Memory B cell (primary cell): ENCODE data around the gene PAMR1.

Experiments used
- ATAC-seq: fragments of 150-1000 bp; cut with Tn5 transposase; 2 replicates; pipeline ENCODE4 v1.10.0; 2021; ENCODE audit warnings: low read depth, mild to moderate bottlenecking, moderate library complexity
- DNase-seq, 2 donors: peaks; one replicate each; pipeline ENCODE4 v3.0.0; 2022; ENCODE audit warnings: low spot score in 2 of 2
- H3K27ac Mint-ChIP-seq: one replicate; pipeline ENCODE4 v1.8.0; 2022; ENCODE audit warnings: mild to moderate bottlenecking, moderate library complexity, mixed read lengths
- H3K27me3 Mint-ChIP-seq: one replicate; pipeline ENCODE4 v1.8.0; 2022; ENCODE audit warnings: mixed read lengths
- H3K36me3 Mint-ChIP-seq: one replicate; pipeline ENCODE4 v1.8.0; 2022; ENCODE audit warnings: mild to moderate bottlenecking, mixed read lengths
- H3K4me1 Mint-ChIP-seq: one replicate; pipeline ENCODE4 v1.8.0; 2022; ENCODE audit warnings: mixed read lengths
- H3K4me3 Mint-ChIP-seq: one replicate; pipeline ENCODE4 v1.8.0; 2022; ENCODE audit warnings: mild to moderate bottlenecking, moderate library complexity, mixed read lengths
- H3K9me3 Mint-ChIP-seq: one replicate; pipeline ENCODE4 v1.8.0; 2022; ENCODE audit warnings: mixed read lengths

The PAMR1 gene

DNA sequence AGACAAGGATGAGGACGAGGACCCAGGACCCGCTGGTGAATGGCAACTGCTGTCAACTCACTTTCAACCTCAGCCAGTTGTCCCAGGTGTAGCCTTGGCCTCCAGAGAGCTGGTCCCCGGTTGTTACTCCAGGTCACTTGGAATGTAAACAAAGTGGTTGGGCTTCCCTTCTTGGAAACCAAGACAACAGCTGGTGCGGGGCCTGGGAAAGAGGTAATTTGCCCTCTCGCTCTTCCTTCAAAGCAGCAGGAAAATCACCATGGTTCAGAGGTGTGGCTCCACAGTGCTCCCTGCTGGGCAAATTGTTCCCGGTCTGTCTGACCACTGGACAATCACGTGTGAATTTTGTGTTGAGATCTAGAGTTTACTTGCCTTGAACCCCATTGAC lies 121.0 kb downstream of the PAMR1 start:
- no peak overlapping the region for H3K27ac Mint-ChIP-seq
- peaks cover 5% of the 10 kb centered on the region for H3K4me1 Mint-ChIP-seq
- H3K9me3 Mint-ChIP-seq, result no peaks in the 10 kb centered on the region
- H3K36me3 Mint-ChIP-seq, result no peaks in the 10 kb centered on the region
- peak overlapping the region; percentile 50 for H3K4me3 Mint-ChIP-seq
- peaks cover 2% of the 10 kb centered on the region for H3K27me3 Mint-ChIP-seq
- ATAC-seq, result no peak
- DNase-seq, result no peak

DNA sequence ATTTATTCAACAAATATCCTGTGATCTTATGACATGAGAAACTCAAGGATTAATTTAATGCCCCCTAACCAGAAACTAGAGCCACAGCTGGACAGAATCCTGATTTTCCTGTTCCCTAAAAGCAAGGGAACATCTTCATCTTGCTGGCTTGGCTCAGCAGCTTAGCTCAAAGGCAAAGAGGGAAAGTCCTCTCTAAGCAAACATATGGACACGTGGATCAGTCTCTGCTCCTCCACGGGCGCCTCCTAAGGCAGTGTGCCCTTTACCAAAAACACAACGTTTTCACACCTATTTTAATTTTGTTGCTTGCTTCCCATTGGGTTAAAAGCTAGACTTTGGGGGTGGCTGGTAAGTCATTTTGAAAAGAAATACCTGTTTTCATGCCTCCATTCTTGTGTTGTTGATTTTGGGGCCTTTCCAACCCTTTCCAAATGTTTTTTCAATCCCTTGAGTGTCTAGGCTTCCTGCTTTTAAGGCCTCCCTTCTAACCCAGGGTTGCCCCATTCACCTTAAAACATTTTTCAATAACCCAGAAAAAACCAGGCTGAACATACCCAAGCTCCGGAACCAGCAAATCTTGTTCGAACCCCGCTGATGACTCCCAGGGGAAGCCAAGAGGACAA lies 121.5 kb downstream of the PAMR1 start:
- H3K27ac Mint-ChIP-seq, result no peak overlapping the region
- no peak overlapping the region for H3K4me3 Mint-ChIP-seq
- peaks cover 3% of the 10 kb centered on the region for H3K27me3 Mint-ChIP-seq
- no peaks in the 10 kb centered on the region for H3K9me3 Mint-ChIP-seq
- no peak for DNase-seq
- H3K4me1 Mint-ChIP-seq, result peaks cover 5% of the 10 kb centered on the region
- ATAC-seq, result no peak
- H3K36me3 Mint-ChIP-seq, result no peaks in the 10 kb centered on the region

DNA sequence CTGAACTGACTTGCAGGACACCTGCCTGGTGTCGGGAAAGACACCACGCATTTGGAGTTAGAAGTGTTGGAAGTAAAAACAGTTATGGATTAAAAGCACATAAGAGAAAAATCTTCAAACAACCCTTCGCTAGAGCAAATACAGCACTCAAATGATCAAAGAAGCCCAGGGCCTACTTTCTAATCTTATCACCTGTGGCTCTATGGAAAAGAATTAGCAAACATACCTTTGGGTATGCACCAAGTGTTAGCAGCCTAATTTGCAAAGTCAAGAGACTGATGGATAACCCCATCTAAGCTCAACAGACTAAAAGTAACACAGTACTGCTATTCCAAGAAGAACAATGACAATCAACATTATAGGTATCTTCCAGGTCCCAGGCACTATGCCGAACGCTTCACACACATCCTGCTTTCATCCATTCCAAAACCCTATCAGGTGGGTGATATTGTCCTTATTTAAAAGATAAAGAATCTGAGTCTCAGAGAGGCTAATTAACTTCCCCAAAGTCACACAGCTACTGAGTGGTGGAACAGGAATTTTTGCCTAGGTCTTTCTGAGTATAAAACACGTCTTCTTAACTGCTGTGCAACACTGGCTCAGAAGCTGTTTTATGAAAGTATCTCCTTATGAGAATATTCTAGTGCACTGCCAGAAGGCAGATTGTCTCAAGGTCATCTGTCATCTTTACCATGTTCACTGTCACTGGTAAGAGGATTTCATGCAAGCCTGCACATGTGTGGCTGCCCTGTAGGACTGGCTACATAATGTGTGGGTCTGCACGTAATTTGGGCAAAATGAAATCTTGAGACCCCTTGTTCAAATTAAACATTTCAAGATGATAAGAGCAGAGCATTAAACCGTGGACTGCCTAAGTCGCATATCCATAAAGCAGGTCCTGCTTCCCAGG lies 122.4 kb downstream of the PAMR1 start:
- Mint-ChIP-seq H3K27ac (no peak overlapping the region), H3K9me3 (no peaks in the 10 kb centered on the region), H3K36me3 (no peaks in the 10 kb centered on the region), H3K27me3 (peaks cover 6% of the 10 kb centered on the region), H3K4me1 (peaks cover 5% of the 10 kb centered on the region), H3K4me3 (no peak overlapping the region)
- no peak for ATAC-seq
- no peak for DNase-seq

DNA sequence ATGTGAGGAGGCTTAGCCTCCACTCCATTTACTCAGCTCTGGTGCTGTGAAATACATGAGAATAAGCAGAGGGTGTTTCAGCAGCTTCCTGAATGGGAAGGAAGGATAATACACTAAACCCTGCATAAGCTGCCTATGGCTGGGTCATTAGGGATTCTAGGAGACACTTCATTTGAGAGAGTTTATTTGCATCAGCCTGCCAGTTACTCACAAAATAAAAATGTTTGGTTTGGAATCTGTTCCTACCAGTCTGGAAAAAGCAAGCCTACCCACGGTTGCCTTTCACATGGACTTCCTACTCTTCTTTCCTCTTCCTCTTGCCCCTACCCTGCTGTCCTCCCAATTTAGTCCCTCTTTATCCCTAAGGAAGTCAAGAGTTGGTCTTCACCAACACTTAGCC lies 126.5 kb downstream of the PAMR1 start:
- no peak overlapping the region for H3K27ac Mint-ChIP-seq
- H3K27me3 Mint-ChIP-seq, result peaks cover 4% of the 10 kb centered on the region
- no peaks in the 10 kb centered on the region for H3K36me3 Mint-ChIP-seq
- no peaks in the 10 kb centered on the region for H3K4me1 Mint-ChIP-seq
- DNase-seq (no peak), ATAC-seq (no peak)
- H3K4me3 Mint-ChIP-seq, result no peak overlapping the region
- H3K9me3 Mint-ChIP-seq, result no peaks in the 10 kb centered on the region

GRCh38 chr11:35394941-35395340 lies 130.5 kb downstream of the PAMR1 start:
- ATAC-seq, result no peak
- no peak for DNase-seq
- Mint-ChIP-seq H3K27ac (no peak overlapping the region), H3K4me1 (peaks cover 13% of the 10 kb centered on the region), H3K27me3 (peaks cover 4% of the 10 kb centered on the region), H3K4me3 (no peak overlapping the region), H3K9me3 (no peaks in the 10 kb centered on the region), H3K36me3 (no peaks in the 10 kb centered on the region)

DNA sequence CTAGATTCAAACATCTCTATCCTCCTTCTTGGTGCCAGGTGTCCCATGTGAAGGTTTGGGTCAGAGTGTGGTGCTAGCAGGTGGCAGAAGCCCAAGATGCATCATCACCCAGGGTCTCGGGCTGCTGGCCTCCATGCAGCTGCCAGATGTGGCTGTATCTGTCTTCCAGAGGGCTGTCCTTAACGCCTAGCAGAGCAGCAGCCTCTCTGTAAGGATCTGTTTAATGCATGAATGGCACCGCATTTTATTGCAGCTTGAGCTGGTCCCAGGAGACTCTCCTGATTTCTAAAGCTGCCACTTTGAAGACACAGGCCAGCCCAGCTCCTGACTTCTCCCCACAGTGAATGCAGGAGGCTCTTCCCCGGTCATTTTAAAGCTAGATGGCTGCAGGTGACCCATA lies 132.3 kb downstream of the PAMR1 start:
- Mint-ChIP-seq H3K9me3 (no peaks in the 10 kb centered on the region), H3K27me3 (peaks cover under 1% of the 10 kb centered on the region), H3K4me1 (peaks cover 13% of the 10 kb centered on the region), H3K27ac (no peak overlapping the region), H3K36me3 (no peaks in the 10 kb centered on the region), H3K4me3 (no peak overlapping the region)
- ATAC-seq (no peak), DNase-seq (no peak)

GRCh38 chr11:35391922-35392688 lies 133.3 kb downstream of the PAMR1 start:
- Mint-ChIP-seq H3K9me3 (no peaks in the 10 kb centered on the region), H3K27ac (peak overlapping the region; percentile 68), H3K4me1 (peaks cover 13% of the 10 kb centered on the region), H3K36me3 (no peaks in the 10 kb centered on the region), H3K27me3 (no peaks in the 10 kb centered on the region), H3K4me3 (peak overlapping the region; percentile 74)
- DNase-seq, result peak; percentile 86 to 91
- ATAC-seq, result peak; percentile 75

GRCh38 chr11:35390737-35391682 lies 134.4 kb downstream of the PAMR1 start:
- ATAC-seq, result peak; percentile 69
- Mint-ChIP-seq H3K27me3 (no peaks in the 10 kb centered on the region), H3K4me1 (peaks cover 13% of the 10 kb centered on the region), H3K9me3 (no peaks in the 10 kb centered on the region), H3K36me3 (no peaks in the 10 kb centered on the region), H3K27ac (peak overlapping the region; percentile 68), H3K4me3 (peak overlapping the region; percentile 74)
- no peak for DNase-seq

DNA sequence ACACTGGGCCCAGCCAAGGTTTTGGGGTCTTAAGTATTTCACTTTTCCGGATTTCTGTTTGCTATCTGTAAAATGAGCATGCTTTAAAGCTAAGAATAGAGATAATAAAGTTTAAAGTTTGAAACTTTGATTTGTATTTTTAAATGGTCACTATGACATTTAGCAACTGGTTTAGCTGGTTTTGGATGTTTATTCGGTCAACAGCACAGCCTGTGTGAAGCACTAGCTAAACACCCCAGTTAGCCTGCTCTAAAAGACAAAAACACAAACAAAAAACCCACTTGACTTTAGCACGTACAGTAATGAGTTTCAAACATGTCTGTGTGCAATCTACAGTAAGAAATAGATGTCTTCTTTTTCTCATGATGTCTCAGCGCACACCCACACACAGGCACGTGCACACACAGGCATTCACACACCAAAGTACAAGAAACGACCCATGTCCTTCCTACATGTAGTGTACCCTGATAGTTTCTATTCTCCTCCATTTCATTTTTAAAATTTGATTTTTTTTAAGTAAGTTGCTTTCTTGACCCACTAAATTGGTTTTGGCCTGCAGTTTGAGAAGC lies 135.4 kb downstream of the PAMR1 start:
- no peak for DNase-seq
- no peaks in the 10 kb centered on the region for H3K36me3 Mint-ChIP-seq
- H3K27ac Mint-ChIP-seq, result no peak overlapping the region
- peaks cover 13% of the 10 kb centered on the region for H3K4me1 Mint-ChIP-seq
- H3K9me3 Mint-ChIP-seq, result no peaks in the 10 kb centered on the region
- no peaks in the 10 kb centered on the region for H3K27me3 Mint-ChIP-seq
- ATAC-seq, result no peak
- H3K4me3 Mint-ChIP-seq, result no peak overlapping the region

DNA sequence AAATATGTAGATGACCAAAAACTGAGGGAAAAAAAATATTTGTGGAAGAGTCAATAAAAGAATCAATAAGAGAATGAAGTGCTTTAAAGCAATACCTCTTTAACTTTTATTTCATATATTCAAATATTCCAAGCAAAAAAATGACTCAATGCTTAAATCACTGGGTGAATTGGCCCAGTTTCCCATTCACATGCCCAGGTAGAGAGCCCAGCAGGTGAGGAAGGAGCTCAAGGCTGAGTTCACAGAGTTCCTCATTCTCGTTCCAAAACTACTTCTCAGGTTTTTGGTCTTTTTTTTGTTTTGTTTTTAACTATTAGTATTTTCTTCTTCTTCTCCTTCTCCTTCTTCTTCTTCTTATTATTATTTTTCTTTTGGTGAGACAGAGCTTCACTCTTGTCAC lies 136.3 kb downstream of the PAMR1 start:
- Mint-ChIP-seq H3K4me3 (no peak overlapping the region), H3K4me1 (peaks cover 13% of the 10 kb centered on the region), H3K27me3 (no peaks in the 10 kb centered on the region), H3K36me3 (no peaks in the 10 kb centered on the region), H3K9me3 (no peaks in the 10 kb centered on the region), H3K27ac (no peak overlapping the region)
- no peak for ATAC-seq
- DNase-seq, result no peak

DNA sequence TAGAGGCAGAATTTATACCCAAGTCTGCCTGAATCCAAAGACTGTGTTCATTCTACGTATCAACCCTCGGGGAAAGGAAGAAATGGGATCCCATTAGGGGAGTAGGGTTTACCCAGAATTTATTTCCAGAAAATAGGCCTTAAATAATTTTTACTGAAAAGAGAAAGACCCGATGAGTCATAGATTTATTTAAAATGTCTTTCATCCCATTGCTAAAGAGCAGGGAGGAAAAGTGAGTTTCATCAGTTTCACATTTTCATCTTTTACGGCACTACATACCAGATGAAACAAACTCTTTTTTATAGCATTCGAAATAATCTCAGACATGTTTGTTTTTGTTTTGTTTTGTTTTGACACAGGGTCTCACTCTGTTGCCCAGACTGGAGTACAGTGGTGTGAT lies 137.4 kb downstream of the PAMR1 start:
- Mint-ChIP-seq H3K4me3 (no peak overlapping the region), H3K4me1 (peaks cover 13% of the 10 kb centered on the region), H3K27ac (peak overlapping the region; percentile 47), H3K9me3 (no peaks in the 10 kb centered on the region), H3K36me3 (no peaks in the 10 kb centered on the region), H3K27me3 (no peaks in the 10 kb centered on the region)
- DNase-seq, result no peak
- no peak for ATAC-seq

DNA sequence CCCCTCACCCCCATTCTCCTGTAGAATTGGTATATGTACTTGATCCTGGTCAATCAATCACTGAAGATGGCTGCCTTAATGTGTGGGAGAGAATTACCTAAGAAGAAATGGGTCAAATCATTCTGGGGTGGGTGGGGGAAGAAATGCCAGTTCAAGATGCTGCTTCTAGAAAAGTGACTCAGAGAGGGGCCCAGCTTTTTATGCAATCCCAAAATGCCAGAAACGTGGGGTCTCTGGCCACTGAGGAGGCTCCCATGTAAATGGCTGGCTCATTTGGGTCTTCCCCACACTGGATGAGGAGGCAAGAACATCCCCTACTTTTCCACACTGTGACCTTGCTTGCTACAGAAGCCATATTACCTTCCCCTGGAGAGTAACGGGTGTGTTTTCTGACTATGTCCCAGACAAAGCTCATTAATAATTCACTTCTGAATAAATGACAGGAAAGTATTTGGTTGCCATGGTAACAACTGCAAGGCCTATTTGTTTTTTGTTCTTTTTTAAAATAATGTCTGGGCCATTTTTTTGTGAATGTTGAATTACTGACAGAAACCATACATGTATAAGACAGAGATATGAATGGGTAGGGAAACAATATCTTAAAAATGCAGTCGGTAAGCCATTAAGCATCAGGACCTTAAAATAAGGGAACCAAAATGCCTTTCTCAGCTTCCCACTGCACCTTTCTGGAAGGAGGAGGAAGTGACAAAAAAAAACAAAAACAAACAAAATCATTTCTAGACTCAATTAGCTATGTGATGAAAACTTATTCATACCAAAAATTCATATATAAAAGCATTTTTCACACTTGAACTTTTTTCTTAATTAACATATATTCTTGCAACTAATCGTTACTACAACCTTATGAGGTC lies 138.1 kb downstream of the PAMR1 start:
- Mint-ChIP-seq H3K4me3 (no peak overlapping the region), H3K9me3 (no peaks in the 10 kb centered on the region), H3K27me3 (no peaks in the 10 kb centered on the region), H3K4me1 (peaks cover 13% of the 10 kb centered on the region), H3K36me3 (no peaks in the 10 kb centered on the region), H3K27ac (peak overlapping the region; percentile 47)
- ATAC-seq, result no peak
- no peak for DNase-seq
